Stimulated activated CD8-positive, alpha-beta memory T cell treated with anti-CD3 and anti-CD28 coated beads, Interleukin-2, amount 100 ng/mL, for 48 hours (primary cell): ENCODE measurements around the gene HIC2.
"Not testable (repeated sequence)": the region's sequence is repeated elsewhere in the genome, so short reads cannot be mapped to it uniquely, and the experiment has no call there.

ENCODE experiments used
- DNase-seq, 2 donors: peaks; one replicate each; pipeline ENCODE4 v3.0.0-alpha.2; 2020; ENCODE audit warnings: low read depth in 2 of 2

HIC2 gene, protein sequence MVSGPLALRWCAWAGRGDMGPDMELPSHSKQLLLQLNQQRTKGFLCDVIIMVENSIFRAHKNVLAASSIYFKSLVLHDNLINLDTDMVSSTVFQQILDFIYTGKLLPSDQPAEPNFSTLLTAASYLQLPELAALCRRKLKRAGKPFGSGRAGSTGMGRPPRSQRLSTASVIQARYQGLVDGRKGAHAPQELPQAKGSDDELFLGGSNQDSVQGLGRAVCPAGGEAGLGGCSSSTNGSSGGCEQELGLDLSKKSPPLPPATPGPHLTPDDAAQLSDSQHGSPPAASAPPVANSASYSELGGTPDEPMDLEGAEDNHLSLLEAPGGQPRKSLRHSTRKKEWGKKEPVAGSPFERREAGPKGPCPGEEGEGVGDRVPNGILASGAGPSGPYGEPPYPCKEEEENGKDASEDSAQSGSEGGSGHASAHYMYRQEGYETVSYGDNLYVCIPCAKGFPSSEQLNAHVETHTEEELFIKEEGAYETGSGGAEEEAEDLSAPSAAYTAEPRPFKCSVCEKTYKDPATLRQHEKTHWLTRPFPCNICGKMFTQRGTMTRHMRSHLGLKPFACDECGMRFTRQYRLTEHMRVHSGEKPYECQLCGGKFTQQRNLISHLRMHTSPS

GRCh38 chr22:21417227-21417746 lies at the start of gene HIC2:
TSS of gene HIC2 (plus strand) at chr22:21417371. CDS start at chr22:21442832, 25,461 bp downstream.
- DNase-seq, result not testable (repeated sequence)

DNA sequence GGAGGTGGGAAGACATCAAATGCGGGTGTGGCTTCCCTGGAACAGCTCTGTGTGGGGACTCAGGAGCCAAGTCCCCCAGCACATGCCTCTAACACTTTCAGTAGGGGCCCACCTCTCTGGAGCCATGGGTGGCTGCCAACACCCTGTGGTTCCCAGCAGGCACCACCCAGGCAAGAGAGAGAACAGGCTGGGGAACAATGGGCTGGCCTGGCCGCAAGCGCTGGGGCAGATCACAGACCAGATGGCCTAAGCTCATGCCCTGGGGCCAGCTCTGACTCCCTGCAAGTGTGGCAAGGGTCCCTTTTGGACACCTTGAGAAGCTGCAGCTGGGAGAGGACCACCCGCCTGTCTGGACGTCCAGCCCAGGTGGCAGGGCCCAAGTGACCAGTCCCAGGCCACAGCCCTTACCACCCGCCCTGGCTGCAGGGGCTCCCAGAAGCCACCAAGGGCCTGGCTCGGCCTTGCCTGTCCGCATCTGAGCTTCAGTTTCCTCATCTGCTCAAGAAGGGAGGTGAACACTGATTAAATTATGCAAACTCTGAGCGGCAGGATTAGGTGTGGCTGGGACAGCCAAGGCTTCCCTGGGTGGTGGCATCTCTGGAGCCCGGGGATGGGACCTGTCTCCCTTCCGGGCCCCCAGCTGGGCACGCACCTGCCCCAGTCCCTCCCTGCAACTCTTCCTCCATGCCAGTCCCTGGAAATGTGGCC lies 48.4 kb upstream of the HIC2 start:
- DNase-seq, result not testable (repeated sequence)

DNA sequence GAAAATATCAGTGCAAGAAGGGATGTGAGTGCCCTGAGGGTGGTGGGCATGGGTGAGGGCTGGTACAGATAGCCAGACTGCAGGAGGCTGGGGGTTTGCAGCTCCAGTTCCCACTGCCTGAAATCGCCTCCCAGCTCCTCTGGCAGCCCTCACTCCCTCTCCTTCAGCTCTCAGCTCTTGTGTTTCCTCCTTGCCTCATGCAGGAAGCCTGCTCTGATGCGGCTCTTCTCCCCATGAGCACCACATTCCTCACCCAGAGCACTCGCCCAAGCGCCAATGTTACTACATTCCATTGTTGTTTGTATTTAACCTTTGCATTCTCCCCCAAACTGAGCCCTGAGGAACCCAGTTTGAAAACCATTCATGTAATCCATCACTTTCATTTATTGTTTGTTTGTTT lies 41.3 kb upstream of the HIC2 start:
- not testable (repeated sequence) for DNase-seq

GRCh38 chr22:21383701-21384467 lies 33.3 kb upstream of the HIC2 start, which contains the start of gene RIMBP3B:
TSS of gene RIMBP3B (plus strand) at chr22:21383751. CDS start at chr22:21383859, 108 bp downstream.
- DNase-seq, result not testable (repeated sequence)

DNA sequence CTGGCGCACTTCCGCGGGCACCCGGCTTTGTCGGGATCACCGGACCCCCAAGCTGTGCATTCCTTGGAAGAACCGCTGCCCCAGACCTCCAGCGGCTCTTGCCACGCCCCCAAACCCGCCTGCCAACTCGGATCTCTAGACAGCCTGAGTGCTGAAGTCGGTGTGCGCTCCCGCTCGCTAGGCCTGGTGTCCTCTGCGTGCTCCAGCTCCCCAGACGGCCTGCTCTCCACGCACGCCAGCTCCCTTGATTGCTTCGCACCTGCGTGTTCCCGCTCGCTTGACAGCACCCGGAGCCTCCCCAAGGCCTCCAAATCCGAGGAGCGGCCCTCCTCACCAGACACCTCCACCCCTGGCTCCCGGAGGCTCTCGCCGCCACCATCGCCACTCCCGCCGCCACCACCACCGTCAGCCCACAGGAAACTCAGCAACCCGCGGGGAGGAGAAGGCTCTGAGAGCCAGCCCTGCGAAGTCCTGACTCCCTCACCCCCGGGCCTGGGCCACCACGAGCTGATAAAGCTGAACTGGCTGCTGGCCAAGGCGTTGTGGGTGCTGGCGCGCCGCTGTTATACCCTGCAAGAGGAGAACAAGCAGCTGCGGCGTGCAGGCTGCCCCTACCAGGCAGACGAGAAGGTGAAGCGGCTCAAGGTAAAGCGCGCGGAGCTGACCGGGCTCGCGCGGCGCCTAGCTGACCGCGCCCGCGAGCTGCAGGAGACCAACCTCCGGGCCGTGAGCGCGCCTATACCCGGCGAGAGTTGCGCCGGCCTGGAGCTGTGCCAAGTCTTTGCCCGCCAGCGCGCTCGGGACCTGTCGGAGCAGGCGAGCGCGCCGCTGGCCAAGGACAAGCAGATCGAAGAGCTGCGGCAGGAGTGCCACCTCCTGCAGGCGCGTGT lies 32.5 kb upstream of the HIC2 start:
- not testable (repeated sequence) for DNase-seq

- not testable (repeated sequence) for DNase-seq
Measured at GRCh38 chr22:21389480-21389879, 27.7 kb upstream of the HIC2 start.

DNA sequence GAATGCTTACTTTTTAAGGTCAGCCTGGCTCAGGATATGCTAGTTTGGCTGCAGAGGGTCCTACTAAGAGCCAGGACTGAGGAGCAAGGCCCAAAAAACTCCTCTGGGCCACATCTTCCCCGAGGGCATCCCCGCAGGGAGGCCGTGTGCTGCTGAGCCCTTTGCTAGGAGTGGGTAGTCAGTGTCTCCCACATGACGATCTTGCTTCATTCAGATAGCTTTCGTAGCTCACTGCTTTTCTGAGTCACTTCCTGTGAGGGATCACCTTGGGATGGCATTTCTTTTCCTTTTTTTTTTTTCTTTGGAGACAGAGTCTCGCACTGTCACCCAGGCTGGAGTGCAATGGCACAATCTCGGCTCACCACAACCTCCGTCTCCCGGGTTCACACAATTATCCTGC lies 27.2 kb upstream of the HIC2 start:
- not testable (repeated sequence) for DNase-seq

GRCh38 chr22:21394613-21395012 lies 22.6 kb upstream of the HIC2 start:
- not testable (repeated sequence) for DNase-seq

DNA sequence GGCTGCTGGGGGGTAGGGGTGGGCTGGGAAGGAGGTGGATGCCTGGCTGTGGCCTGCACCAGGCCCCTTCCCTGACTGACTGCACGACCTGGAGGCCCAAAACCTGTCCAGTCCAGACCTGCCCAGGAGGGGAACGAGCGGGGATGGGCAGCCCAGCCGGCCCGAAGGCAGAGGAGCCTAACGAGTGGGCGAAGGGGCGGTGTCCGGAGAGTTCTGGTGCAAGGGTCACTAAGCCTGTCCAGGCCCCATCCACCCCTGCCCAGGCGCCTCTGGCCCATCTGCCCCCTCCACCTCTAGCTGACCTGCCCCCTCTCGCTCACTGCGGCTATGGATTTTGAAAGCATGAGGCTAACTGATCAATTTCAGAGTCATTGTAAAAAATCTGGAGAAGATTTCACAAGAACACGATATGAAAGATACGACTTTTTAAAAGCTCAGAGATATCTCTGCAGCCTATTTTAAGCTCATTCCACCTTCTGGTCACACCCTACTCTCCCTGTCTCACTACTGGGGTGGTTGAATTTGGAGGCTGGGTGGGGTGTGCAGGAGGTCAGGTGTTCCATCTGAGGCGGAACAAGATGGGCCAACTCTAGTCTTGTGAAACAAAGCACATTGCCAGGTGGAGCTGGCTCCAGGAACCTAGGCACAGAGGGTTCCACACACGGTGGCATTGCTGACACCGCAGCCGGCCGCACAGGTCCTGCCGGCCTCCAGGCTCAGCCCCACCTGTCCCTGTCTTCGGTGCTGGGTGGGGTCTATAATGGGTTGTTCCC lies 15.8 kb upstream of the HIC2 start:
- not testable (repeated sequence) for DNase-seq

GRCh38 chr22:21402763-21403314 lies 14.3 kb upstream of the HIC2 start:
- DNase-seq, result not testable (repeated sequence)

DNA sequence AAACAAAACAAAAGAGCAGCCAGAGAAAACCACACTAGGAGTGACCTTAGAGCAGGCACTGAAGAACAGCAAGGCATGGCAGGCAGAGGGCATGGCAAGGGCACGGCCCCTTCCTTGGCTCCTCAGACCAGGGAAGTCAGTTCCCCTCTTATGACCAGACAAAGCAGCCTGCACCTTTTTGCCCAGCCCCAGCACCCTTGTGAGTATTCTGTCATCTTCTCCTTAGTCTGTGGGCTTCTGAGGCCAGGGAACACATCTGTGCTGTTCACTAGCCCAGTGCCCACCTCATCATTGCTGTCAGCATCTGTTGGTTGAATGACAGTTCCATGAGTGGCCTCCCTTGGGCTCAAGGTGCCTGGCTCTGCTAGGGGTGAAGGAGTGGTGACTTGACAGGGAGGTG lies 10.0 kb upstream of the HIC2 start:
- not testable (repeated sequence) for DNase-seq

DNA sequence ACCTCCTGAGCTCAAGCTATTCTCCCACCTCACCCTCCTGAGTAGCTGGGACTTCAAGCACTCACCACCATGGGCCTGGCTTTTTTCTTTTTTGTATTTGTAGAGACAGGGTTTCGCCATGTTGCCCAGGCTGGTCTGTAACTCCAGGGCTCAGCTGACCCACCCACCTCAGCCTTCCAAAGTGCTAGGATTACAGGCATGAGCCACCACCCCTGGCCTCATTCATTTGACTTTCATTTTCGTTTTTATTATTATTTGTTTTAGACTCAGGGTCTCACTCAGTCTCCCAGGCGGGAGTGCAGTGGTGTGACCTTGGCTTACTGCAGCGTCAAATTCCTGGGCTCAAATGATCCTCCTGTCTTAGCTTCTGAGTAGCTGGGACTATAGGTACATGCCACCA lies 9.4 kb upstream of the HIC2 start:
- DNase-seq, result not testable (repeated sequence)

DNA sequence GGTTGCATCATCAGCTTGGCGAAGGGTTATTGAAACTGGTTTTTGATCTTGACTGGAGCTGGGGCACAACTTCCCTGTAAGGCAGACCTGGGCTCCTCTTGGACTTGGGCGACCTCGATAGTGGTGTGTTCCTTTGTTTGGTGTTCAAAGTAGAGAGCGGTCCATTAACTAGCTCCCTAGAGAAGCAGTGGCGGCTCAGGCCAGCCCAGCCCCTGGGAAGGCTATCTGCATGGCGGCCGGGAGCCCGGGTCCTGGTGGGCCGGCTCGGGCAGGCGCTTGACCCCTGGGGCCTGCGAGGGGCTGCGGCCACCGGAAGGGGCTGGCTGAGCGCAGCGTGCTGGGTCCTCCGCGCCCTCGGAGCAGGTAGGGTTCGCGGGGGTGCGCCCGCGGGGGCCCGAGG lies 796 bp upstream of the HIC2 start:
- not testable (repeated sequence) for DNase-seq

DNA sequence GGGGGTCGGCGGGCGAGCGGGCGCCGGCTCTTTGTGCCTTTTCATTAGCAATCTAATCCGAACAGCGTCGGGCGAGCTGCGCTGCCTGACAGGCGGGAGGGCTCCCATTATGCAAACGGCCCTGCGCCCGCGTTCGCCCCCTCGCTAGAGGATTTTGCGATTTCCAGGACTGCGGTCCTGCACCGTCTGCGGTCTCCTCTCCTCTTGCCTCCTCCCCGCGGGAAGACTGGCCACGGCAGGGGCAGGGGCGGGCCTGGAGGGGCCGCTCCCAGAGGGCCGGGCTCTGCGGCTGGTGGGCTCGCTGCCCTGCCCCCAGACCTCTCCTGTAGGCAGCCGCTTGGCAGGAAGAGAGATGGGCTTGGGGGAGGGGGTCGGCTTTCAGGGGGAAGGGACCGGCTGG lies 682 bp downstream of the HIC2 start:
- not testable (repeated sequence) for DNase-seq

DNA sequence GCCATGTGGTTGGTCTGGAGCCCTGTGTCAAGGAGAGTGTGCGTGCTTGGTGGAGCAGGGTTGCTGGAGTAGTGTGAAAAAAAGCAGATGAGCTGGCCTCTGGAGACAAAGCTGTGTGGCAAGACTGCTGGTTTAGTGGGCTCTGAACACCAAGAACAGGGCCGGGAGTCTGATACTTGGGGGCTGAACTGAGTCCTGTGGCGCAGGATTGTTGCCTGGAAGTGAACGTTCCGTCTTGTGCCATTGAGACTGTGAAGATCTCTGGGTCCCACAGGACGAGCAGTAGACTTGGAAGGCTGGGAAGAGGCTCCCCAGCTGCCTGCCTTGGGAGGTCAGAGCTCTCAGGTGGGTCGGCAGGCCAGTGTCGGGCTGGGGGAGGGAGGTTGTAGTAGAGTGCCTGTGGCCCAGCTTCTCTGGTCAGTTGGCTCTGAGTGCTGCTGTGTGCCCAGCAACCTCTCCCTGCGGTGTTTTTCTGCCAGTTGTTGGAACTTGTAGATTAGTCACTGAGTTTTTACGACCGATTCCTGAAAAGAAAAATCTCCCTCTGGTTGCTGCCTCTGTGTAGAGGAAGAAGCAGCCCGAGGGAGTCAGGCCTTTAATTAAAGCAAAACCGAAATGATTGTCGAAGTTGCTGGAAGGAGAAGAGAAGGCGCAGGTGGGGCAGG lies 1.9 kb downstream of the HIC2 start:
- DNase-seq, result not testable (repeated sequence)

DNA sequence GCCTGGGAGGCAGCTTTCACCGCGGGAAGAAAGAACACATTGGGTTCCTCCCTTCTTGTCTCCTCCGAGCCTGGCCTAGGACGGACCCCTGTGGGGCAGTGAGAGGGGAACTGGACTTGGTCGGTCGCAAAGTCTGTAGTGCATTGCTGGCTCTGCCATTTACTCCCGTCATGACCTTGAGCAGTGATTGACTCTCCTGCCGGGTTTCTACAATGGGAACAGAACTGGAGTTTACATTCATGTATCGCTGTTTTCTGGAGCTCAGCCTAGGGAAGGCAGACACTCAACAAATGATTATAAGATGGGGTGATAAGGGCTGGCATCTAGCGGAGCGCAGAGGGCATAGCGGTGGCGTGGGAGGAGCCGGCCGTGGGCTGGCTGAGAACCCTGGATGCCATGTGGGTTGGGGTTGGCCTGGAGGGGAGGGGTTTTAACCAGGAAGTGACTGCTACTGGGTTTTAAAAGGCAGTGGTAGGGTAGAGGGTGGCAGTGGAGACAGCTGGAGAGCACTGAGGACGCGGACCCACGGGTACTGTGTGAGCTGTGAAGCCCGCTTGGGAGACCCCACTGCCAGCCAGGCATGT lies 3.1 kb downstream of the HIC2 start:
- DNase-seq, result not testable (repeated sequence)

DNA sequence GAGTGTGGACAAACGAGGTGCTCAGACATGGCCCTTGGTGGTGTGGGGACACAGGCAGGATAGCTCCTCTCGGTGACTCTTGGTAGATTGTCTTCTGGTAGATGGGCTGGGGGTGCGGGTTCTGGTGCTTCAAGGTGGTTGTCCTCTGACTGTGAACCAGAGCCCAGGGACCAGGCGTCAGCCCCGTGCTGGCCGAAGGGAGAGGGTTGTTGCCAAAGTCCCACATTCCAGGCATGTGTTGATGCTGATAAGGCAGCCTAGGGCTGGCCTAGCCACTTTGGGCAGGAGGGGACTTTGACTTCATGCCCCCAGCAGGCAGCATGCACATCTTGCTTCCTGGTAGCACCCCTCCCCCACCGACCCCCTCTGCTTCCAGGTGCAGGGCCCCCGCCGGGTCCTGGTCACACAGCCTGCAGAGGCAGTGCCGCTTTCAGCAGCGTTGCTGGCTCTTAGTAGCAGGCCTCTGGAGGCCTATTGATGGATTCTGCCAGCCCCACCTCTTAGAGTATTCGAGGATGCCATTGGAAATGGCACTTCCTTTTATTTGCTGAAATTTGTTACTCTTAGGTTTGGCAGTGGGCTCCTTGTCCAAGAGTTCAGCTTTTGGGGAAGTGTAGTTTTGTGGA lies 7.0 kb downstream of the HIC2 start:
- DNase-seq, result not testable (repeated sequence)
